EH (cell line): ENCODE measurements around the gene C2orf92.

ENCODE experiments used
- DNase-seq: peaks from one replicate; pipeline ENCODE4 v3.0.0-alpha.2; 2015; ENCODE audit warnings: low read depth

The C2orf92 gene

GRCh38 chr2:97714084-97714949 lies 44.8 kb downstream of the C2orf92 start:
- no peak for DNase-seq

DNA sequence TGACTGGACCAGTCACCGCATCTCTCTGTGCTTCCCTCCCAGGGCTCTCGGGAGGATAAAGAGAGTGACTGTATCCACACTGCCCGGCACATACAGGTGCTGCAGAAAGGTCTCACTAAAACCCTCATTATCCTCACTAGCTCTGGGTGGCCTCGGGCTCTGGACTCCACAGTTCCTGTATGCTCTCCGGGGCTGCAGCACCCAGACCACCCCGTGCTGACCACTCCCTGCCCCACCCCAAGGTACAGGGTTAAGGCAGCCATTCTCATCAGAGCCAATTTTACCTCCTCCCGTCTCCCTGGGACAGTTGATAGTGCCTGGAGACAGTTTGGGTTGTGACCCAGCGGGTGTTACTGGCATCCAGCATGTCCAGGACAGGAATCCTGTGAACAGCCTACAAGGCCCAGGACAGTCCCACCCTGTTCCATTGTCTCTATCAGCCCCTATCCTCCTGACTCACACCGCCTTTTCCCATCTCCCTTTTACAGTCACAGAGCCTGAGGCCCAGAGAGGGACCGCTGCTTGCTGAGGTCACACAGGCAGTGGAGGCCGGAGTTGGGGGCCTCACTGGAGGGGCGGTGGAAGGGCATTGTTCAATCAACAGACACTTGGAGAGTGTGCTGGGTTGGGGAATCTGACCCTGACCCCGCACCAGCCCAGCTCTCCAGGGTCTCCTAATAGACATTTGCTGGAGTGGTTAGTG lies 45.6 kb downstream of the C2orf92 start:
- DNase-seq = no peak

- no peak for DNase-seq
Measured at GRCh38 chr2:97715951-97716694, 46.6 kb downstream of the C2orf92 start.

DNA sequence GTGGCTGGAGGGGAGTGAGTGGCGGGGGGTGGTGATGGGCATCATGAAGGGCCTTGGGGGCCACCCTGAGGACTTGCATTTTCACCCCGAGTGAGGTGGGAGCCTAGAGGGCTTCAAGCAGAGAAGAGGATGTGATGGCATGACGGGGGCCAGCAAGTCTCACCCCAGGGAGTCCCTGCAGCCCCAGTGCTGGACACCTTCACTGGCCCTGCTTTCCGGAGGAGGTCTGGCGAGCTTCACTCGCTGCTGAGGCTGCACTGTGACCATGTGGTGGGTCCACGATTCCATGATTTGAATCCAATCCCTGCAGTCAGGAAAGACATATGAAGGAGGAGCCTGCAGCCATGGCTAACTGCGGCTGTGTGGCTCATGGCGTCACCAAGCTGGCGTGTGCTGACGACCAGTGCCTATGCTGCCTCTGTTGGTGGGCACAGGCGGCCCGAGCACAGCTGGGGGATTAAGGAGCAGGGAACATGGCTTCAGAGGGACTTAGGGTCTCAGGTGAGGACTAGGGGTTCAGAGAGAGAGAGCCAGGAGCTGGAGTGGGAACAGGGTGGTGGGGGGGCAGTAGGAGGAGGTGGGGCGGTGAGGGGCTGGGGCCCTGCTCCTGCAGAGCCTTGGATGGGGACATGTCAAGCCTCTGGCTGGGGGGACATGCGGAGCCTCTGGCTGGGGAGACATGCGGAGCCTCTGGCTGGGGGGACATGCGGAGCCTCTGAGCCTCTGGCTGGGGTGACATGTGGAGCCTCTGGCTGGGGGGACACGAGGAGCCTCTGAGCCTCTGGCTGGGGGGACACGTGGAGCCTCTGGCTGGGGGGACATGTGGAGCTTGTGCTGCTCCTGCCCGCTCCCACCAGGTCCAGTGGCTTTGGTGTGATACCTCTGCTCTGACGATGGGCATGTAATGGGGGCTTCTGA lies 47.4 kb downstream of the C2orf92 start:
- DNase-seq = no peak

GRCh38 chr2:97717613-97717995 lies 48.1 kb downstream of the C2orf92 start:
- no peak for DNase-seq

- DNase-seq = no peak
Measured at GRCh38 chr2:97718051-97718882, 48.8 kb downstream of the C2orf92 start.

- no peak for DNase-seq
Measured at GRCh38 chr2:97718942-97719341, 49.4 kb downstream of the C2orf92 start.

DNA sequence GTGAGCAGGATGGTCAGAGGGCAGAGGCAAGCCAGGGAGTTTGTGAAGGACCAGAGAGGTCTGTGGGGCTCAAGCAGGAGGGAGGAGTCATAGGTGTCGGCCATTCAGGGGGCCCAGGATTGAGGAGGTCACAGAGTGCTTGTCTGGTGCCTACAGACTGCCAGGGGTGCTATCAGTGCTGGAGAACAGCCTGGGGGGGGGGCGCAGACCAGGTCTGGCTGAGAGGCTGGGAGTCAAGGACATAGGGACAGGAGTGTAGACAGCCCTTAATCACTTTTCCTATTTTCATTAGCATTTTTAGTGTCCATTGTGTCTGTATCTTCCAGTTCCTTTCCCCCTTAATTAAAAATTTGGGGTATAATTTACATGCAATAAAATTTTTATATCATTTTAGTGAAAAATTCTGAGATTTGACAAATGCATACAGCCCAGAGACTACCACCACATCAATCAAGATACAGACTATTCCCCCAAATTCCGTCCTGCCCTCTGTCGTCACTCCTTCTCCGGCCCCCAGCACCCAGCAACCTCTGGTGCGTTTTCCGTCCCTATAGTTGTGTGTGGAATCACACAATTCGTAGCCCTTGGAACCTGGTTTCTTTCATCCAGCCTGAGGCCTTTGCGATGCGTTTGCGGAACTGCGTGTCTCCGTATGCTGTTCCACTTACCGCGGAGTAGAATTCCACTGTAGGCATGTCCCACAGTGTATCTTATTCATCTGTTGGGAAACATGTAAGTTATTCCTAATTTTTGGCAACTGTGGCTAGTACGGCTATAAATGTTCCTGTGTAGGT lies 50.0 kb downstream of the C2orf92 start:
- DNase-seq = no peak

DNA sequence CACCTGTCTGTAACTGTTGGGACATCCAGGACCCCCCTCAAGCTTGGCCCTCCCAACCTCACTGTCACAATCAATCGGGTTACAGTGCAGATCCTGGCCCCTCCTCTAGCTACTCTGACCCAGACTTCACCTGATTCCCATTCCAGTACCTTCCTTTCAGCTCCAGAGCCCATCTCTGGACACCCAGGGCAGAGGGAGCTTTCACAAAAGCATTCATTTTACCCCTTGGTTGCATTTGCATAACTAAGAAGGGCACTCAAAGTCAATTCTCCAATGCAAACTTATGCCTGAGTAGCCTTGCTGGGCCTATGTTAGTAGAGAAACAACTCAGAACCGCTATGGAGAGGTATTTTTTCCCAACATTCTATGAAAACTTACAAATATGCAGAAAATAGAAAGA lies 51.2 kb downstream of the C2orf92 start:
- no peak for DNase-seq

DNA sequence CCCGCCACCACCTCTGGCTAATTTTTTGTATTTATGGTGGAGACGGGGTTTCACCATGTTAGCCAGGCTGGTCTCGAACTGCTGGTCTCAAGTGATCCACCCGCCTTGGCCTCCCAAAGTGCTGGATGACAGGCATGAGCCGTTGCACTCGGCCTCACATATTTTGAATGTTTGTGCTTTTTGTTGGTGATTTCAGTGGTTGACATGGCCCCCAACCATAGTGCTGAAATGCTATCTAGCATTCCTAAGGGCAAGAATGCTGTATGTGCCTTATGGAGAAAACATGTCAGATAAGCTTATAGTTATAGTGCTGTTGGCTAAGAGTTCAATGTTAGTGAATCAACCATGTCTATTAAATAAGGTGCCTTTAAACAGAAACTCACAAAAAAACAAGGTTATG lies 52.7 kb downstream of the C2orf92 start:
- peak; percentile 12 for DNase-seq

DNA sequence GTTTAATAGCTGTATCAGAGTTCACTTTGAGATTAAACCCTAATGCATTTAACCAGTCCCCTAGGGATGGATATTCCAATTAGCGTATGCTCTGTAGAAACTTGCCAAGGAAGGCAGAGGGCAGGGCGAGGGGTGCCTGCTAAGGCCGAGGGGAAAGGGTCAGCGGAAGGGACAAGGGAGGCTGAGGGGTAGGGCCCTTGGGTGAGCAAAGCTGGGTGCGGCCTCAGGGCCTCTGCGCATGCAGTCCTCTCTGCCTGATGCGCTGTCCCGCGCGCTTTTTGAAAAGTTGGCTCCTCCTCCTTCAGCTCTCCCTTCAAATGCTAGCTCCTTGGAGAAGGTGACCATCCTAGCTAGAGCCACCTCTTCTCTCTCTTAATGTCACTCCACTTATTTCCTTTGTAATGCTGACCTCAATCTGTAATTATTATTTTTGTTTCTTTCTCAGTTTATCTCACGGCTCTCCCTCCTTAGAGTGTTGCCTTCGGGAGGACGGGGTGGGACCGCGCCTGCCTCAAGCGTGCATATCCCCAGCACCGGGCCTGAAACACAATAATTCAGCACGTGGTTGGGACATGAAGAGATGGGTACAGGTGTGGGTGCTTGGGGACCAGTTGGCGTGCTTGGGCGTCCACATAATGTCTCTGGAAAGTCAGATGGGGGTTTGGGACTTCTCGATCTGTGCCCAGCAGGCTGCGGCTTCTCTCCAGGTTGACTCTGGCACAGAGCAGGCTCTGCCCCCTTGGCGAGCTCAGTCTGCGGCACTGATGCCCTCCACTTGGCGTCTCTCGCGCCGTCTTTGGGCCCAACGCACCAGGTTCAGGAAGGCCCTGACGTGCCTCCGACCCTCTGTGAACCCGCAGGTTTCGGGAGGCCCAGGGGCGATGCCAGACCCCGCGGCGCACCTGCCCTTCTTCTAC lies 53.9 kb downstream of the C2orf92 start:
- DNase-seq = no peak

DNA sequence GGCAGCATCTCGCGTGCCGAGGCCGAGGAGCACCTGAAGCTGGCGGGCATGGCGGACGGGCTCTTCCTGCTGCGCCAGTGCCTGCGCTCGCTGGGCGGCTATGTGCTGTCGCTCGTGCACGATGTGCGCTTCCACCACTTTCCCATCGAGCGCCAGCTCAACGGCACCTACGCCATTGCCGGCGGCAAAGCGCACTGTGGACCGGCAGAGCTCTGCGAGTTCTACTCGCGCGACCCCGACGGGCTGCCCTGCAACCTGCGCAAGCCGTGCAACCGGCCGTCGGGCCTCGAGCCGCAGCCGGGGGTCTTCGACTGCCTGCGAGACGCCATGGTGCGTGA lies 54.5 kb downstream of the C2orf92 start:
- no peak for DNase-seq

- DNase-seq = no peak
Measured at GRCh38 chr2:97724501-97724900, 55.0 kb downstream of the C2orf92 start.

GRCh38 chr2:97724946-97725688 lies 55.6 kb downstream of the C2orf92 start:
- DNase-seq = no peak

GRCh38 chr2:97726261-97727064 lies 57.0 kb downstream of the C2orf92 start:
- DNase-seq = peak; percentile 11

GRCh38 chr2:97727296-97727695 lies 57.8 kb downstream of the C2orf92 start:
- DNase-seq = no peak

- DNase-seq = no peak
Measured at GRCh38 chr2:97728091-97728731, 58.7 kb downstream of the C2orf92 start.
